HG03575 (cell line): ENCODE data around the gene IGF1R.
A peak's percentile ranks its signal among the peaks of the same experiment; 100 is the strongest.

ENCODE experiments used
- ATAC-seq: cut with Tn5 transposase; IDR thresholded peaks from one replicate; pipeline ENCODE4 v1.9.1; 2021; ENCODE audit not compliant: unreplicated experiment, insufficient number of reproducible peaks, low FRiP score; ENCODE audit errors: extremely low read depth

The IGF1R gene

GRCh38 chr15:98647026-98647773 is 1.1 kb upstream of the IGF1R start:
- no peak for ATAC-seq

GRCh38 chr15:98648654-98649471 is 524 bp downstream of the IGF1R start:
- ATAC-seq: no peak

DNA sequence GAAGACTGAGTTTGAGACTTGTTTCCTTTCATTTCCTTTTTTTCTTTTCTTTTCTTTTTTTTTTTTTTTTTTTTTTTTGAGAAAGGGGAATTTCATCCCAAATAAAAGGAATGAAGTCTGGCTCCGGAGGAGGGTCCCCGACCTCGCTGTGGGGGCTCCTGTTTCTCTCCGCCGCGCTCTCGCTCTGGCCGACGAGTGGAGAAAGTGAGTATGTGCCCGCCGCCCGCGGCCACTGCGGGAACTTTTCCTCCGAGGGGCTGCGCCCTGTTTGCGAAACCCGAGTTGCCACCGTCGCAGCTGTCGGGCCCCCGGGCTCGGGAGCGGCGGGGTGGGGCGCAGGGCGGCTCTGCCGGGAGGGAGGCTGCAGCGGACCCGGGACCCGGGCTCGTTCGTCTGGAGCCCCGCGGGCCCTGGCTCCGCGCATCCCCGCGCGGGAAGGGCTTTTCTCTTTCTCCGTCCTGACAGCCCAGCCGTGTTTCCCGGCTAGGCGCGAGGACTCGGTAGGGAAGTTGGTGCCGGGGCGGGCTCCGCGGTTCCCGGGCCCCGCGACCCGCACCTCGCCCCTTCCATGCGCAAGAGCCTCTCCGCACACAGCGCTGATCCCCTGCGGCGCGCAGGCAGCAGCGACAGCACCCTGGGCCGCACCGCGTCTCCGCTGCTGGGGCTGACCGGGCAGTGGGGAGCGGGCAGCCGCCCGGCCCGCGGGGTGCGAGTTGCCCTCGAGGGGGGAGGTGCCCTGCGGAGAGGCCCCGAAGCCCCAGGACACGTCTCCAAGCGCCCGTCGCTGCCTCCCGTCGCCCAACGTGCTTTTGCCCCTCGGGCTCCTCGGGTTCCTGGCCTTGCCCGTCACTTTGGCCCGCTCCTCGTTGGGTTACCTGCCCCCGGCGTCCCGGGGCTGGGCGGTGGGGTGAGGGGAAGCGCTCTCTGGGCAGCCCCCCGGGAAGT is 1.4 kb downstream of the IGF1R start:
- ATAC-seq: no peak

DNA sequence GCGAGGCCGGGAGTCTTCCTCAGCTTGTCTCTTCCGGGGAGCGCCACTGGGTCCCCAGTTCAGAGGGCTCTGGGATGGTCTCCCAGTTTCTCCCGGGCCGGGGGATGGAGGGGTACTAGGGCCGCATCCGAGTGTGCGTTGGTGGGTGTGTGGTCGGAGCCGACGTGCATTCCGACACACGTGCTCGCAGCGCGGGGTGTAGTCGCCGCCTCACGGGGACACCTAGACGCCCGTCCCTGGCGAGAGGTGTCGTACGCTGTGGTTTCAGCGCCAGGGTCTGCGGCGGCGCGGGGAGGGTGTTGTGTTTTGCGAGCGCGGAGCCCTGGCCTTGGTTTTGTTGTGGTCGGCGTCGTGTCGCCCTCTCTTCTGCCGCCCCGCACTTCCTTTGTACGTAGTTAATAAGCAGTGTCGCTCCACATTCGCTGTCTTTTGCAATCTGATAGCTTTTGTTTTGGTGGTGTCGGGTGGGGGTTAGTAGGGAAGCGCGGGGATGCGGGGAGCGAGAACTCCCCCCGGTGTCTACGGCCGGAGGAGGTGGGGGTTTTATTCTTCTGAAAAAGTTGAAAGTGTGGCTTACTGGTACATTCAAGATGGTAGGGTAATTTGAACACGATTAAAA is 2.2 kb downstream of the IGF1R start:
- ATAC-seq: no peak

DNA sequence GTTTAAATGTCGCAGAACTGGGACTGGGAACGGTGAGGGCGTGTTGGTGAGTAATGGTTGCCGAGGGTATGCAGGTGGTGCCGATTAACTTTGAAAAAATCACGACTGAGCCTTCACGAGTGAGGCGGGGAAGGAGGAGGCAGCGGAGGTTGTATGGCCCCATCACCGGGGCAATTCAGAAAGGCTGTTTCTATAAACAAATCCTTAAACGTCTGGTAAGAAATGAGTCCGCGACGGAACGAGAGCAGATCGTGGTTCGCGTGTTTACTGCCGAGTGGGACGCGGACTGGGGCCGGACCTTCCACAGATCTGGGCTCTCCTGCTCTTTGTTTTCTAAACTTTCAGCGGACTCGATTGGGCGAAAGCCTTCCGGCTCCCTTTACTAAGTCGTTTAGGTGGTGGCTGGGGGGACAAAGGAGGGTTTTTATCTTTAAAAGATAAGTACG is 2.7 kb downstream of the IGF1R start:
- ATAC-seq: no peak

DNA sequence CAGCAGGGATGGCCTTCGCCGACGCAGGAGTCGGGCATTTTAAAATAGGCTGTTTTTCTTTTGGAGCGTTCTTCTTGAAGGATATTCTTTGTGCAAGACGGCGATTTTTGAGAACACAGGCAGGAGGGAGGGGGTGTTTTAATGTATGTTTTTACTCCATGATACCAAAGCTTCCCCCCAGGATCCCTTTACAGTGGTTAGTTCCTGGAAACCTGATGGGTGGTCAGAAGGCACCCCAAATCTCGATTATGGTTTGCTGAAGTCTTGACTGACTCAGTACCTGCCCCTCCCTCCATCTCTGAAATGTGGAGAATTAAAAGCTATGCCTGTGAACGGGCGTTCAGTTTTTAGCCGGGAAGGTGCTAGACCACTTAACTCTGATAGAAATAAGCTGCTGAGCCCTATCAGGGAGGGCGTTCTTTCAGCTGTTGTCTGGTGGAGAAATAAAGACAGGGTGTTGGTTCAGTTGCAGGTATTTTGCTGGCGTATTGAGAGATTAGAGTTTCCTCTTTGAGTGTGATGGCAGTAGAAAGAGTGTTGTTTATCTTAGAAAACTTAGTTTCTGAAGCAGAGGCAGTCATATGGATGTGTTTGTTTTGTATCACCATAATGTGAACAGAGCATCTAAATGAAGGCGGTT is 3.4 kb downstream of the IGF1R start:
- ATAC-seq: no peak

DNA sequence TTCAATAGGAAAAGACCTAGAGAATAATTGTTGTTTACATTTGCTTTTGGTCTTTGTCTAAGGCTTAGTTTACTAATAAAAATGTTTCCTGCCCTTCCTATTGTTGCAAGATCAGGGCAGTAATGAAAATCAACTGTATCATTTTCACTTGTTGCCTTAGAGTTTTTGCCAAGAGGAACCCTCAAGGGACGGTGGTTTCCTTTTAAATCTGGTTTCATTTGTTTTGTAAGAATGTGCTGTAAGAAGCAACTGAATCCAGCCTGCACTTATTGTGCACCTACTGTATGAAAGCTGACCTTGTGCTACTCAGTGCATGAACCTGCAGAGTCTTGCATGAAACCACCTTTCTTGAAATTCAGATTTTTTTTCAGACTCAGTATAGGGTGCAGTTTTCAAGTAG is 5.3 kb downstream of the IGF1R start:
- no peak for ATAC-seq

DNA sequence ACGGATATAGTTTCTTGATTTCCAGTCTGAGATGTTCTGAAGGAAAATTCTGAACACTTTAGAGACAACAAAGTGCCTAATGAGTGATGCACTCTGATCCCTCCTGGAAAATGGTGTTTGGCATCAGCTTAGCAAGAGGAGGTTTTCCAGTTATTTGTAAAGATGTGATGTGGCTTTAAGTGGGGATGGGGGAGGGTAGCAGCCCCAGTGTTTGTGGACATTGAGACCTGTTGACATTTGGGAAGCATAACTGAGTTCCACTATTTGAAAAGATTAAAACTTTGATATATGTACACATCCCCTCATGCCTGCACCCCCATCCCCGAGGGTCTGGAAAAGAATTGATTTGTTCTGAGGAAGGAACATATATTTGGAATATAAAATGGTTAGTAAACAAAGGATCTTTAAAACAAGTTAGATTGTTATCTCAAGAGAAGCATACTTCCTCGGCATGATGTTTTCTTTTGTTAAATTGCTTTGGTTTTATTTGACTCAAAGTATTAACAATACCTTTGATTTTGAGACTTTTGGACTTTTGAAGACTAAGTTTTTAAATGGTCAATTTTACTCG is 6.5 kb downstream of the IGF1R start:
- ATAC-seq: no peak

DNA sequence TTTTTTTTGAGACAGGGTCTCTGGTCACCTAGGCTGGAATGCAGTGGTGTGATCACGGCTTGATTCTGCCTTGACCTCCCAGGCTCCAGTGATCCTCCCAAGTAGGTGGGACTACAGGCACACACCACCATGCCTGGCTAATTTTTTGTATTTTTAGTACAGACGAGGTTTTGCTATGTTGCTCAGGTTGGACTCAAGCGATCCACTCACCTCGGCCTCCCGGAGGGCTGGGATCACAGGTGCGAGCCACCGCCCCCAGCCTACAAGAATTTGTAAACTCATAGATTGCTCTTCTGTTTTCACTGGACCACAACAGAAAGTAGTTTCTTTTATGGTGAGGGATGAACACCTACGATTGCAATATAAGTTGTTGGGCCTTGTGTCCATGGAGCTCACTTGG is 7.4 kb downstream of the IGF1R start:
- ATAC-seq: no peak

- no peak for ATAC-seq
Observed at GRCh38 chr15:98657721-98658120, 9.4 kb downstream of the IGF1R start.

DNA sequence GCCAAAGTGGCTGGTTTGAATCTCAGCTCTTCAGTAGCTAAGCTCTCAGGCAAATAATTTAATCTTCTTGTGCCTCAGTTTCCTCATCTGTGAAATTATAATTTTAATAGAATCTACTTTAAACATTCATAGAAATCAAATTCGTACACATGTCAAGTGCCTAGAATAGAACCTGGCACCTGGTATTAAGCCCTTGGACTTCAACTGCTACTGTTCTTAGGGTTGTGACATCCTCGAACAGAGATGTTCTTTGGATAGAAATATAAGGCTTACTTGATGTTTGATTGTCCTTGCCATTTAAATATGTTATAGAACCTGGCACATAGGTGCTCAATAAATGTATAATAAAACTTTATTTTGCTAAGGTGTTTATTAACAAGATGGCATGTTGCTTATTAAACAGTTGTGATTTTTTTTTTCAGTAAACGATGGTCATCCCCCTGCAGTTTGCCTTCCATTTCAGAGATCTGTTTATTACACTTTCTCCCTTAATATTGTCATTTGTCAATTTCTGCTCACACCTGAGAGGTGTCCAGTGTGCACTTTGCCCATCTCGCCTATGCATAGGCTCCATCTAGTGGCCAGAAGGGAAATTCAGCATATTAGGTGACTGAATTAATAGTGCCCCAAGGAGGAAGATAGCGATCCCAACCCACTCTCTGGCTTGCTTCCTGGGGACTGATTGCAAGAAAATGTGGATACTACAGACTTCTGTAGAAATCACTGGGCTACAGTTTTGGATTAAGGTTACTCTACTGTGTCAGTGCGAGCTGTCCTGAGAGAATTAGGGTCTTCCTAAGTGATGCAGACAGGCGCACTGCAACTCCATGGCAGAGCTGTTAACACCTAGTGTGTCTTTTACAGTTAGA is 10.7 kb downstream of the IGF1R start:
- peak; percentile 60 for ATAC-seq

GRCh38 chr15:98660055-98660454 is 11.7 kb downstream of the IGF1R start:
- ATAC-seq: no peak

- ATAC-seq: no peak
Observed at GRCh38 chr15:98663045-98663444, 14.7 kb downstream of the IGF1R start.

DNA sequence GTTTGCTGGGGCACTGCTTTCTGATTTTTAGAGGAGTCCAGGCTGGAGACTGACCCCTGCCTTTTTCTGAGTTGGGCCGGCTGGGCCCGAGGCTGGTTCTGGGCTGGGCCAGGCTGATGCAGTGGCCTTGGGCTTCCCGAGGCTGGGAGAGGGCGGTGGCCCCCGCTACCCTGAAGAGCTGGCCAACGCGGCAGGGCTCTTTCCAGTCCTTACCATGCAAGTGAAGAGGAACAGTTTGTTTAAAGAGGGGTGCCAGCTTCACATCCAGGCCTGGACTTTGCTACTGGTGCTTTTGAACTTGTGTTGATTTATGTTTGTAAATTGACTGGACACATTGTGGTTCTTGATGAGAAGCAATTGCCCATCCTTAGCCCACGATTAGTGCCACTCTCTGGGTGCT is 15.3 kb downstream of the IGF1R start:
- ATAC-seq: no peak

- ATAC-seq: no peak
Observed at GRCh38 chr15:98666441-98666840, 18.1 kb downstream of the IGF1R start.

DNA sequence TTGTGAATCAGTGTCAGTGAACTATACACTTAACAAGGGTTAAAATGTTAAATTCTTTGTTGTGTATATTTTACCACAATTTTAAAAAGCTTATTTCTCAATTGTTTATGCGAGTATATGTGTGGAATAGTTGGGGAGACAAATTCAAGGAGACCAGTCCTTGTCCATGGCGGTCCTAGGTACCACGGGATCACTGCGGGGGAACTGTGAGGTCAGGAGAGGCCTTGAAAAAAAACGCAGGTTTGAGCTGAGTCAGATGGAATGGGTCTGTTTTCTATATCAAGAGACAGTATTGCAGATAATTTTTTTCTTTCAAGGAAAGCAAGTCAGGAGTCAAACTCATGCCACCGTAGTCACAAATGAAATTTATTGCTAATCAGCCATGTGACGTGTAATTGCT is 18.5 kb downstream of the IGF1R start:
- no peak for ATAC-seq

GRCh38 chr15:98667521-98668179 is 19.3 kb downstream of the IGF1R start:
- no peak for ATAC-seq
